ENCODE results near the gene CNKSR3. TPM values are rescaled to one million over a fixed set of nuclear protein-coding genes. Genes with fewer than 3 reads are reported as not detected.

The CNKSR3 gene
- total and polyA plus RNA-seq, 2 experiments from 2014 or later = 1.9 to 5.7 TPM

- H3K4me3 ChIP-seq = no peak overlapping the region
- no peak for ATAC-seq
- H3F3A ChIP-seq (replicated peaks; ENCODE audit: low read depth) = no peaks in the 10 kb centered on the region
- no peaks in the 10 kb centered on the region for H3K27me3 ChIP-seq (ENCODE audit: insufficient read depth)
- H3K27ac ChIP-seq (ENCODE audit: low read depth) = no peak overlapping the region
- DNase-seq (ENCODE audit: low spot score) = no peak
- no peaks in the 10 kb centered on the region; the same call in 2 of the 3 replicates for H3K9me3 Mint-ChIP-seq
- peaks cover 3% of the 10 kb centered on the region for H3K27me3 Mint-ChIP-seq (ENCODE audit: insufficient read depth, low read depth, poor library complexity)
- no peaks in the 10 kb centered on the region for H3K4me1 ChIP-seq (ENCODE audit: insufficient read depth)
- TF ChIP-seq ZNF331 (CRISPR knock-in tag; IDR thresholded peaks at IDR 0.05; ENCODE audit: low read depth) (no peak), STAT1 (IDR thresholded peaks at IDR 0.05; ENCODE audit: unreplicated experiment) (no peak), ZNF462 (CRISPR knock-in tag; IDR thresholded peaks at IDR 0.05) (no peak), EZH2 (IDR thresholded peaks at IDR 0.05; ENCODE audit: low read depth, unreplicated experiment) (no peak), EZH2phosphoT487 (IDR thresholded peaks at IDR 0.05; ENCODE audit: unreplicated experiment) (no peak), CTCF (conservative IDR thresholded peaks at IDR 0.05; ENCODE audit: low read depth in 2 of 2) (no peak)
- TF ChIP-seq, protein P1, sequence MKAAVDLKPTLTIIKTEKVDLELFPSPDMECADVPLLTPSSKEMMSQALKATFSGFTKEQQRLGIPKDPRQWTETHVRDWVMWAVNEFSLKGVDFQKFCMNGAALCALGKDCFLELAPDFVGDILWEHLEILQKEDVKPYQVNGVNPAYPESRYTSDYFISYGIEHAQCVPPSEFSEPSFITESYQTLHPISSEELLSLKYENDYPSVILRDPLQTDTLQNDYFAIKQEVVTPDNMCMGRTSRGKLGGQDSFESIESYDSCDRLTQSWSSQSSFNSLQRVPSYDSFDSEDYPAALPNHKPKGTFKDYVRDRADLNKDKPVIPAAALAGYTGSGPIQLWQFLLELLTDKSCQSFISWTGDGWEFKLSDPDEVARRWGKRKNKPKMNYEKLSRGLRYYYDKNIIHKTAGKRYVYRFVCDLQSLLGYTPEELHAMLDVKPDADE (IDR thresholded peaks at IDR 0.05) = no peak
- H4K20me1 ChIP-seq (replicated peaks; ENCODE audit: insufficient read depth) = no peaks in the 10 kb centered on the region
- no peak overlapping the region for H3K4me2 ChIP-seq
- no peaks in the 10 kb centered on the region for H3K36me3 ChIP-seq (ENCODE audit: insufficient read depth)
- no peak overlapping the region for H2AFZ ChIP-seq
- peaks cover 18% of the 10 kb centered on the region for H3K36me3 Mint-ChIP-seq (ENCODE audit: low read depth)
- H3K4me3 Mint-ChIP-seq = no peak overlapping the region
- H3K4me1 Mint-ChIP-seq = peaks cover 4% of the 10 kb centered on the region; the same call in 2 of the 3 replicates
- no peaks in the 10 kb centered on the region; the same call in 1 of the 2 replicates for H3K79me2 ChIP-seq (replicated peaks; ENCODE audit: insufficient read depth)
- H3K9me2 ChIP-seq (ENCODE audit: insufficient read depth) = no peaks in the 10 kb centered on the region
- no peak overlapping the region for H3K27ac Mint-ChIP-seq
These were observed 71.5 kb downstream of the CNKSR3 start for GRCh38 chr6:154438882-154439415.

Measured in GM23338 (cell line).